ENCODE measurements around the gene HNRNPUL1. TPM values are rescaled to one million over a fixed set of nuclear protein-coding genes. Genes with fewer than 3 reads are reported as not detected.

Gene HNRNPUL1
- total and polyA plus RNA-seq, 2 donors (not counting 1 experiment from before 2014, with no cell fraction given): 60.7 to 273 TPM

DNA sequence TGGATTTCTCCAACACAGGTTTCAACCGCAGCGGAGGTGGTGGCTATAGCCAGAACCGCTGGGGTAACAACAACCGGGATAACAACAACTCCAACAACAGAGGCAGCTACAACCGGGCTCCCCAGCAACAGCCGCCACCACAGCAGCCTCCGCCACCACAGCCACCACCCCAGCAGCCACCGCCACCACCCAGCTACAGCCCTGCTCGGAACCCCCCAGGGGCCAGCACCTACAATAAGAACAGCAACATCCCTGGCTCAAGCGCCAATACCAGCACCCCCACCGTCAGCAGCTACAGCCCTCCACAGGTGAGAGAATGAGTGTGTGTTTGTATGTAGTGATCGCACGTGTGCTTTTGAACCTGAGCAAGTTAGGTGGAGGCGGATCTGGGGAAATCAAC is 39.8 kb downstream of the HNRNPUL1 start:
- H3K4me1 ChIP-seq (ENCODE audit: control insufficient read depth in 2 of 2, insufficient read depth in 2 of 2, low read length in 2 of 2): peaks cover 70 to 89% of the 10 kb centered on the region in 2 donors
- over 99% methylated on average over 8 of the region's 14 CpGs for WGBS (ENCODE audit: insufficient coverage)
- H3K4me3 ChIP-seq (ENCODE audit: control extremely low read depth in 1 of 5, extremely low read depth in 1 of 5, insufficient read depth in 1 of 5, low read depth in 2 of 5, low read length in 4 of 5): no peak overlapping the region
- H3K27me3 Mint-ChIP-seq: no peaks in the 10 kb centered on the region
- ChIA-PET CTCF (interaction anchor here (1.7 to 8.3 kb wide), 3 partner anchors 48 to 99 kb away, joined by 7 to 89 read pairs (median 53); partner anchors contain the start of gene TGFB1), POLR2A (interaction anchor here (1.1 to 2.3 kb wide), 2 partner anchors 40 to 60 kb away, joined by 3 to 15 read pairs; partner anchors contain the start of genes B9D2 and HNRNPUL1)
- no peaks in the 10 kb centered on the region for H3K9me3 ChIP-seq (ENCODE audit: control extremely low read depth in 1 of 3, control insufficient read depth in 2 of 3, insufficient read depth in 1 of 3, low read length in 2 of 3)
- no peaks in the 10 kb centered on the region for H3K27me3 ChIP-seq (replicated peaks in 1 of 4; ENCODE audit: control extremely low read depth in 1 of 4, control insufficient read depth in 3 of 4, insufficient read depth in 4 of 4, low read length in 3 of 4)
- peak overlapping the region; percentile 14 for H3K4me3 Mint-ChIP-seq
- H3K79me2 ChIP-seq (ENCODE audit: control insufficient read depth, insufficient read depth, low read length): peaks cover 35% of the 10 kb centered on the region
- ATAC-seq (ENCODE audit: low read depth) (no peak), DNase-seq (no peak)
- H3K4me2 ChIP-seq (replicated peaks; ENCODE audit: low read depth, low read length, poor library complexity, severe bottlenecking): peak overlapping the region; percentile 28
- intact Hi-C loops (cut with micrococcal nuclease): no loop called here
- H3K27ac ChIP-seq (ENCODE audit: low read length in 2 of 2): peak overlapping the region; percentile 4 to 100
- TF ChIP-seq CTCF (IDR thresholded peaks at IDR 0.05) (no peak), EZH2 (IDR thresholded peaks at IDR 0.05; ENCODE audit: borderline replicate concordance, insufficient read depth, low read depth, low read length, poor library complexity, severe bottlenecking) (no peak)
- H3K9me3 Mint-ChIP-seq (ENCODE audit: insufficient read depth): no peaks in the 10 kb centered on the region
- no peaks in the 10 kb centered on the region for H4K20me1 ChIP-seq (ENCODE audit: control insufficient read depth, insufficient read depth, low read length, poor library complexity, severe bottlenecking)
- H3K9ac ChIP-seq (ENCODE audit: low read length): no peak overlapping the region
- H3K4me1 Mint-ChIP-seq: peaks cover 76% of the 10 kb centered on the region
- no peak overlapping the region for H2AFZ ChIP-seq (ENCODE audit: insufficient read depth, low read depth, low read length, poor library complexity, severe bottlenecking)
- H3K27ac Mint-ChIP-seq: peak overlapping the region; percentile 75
- peaks cover 7 to 71% of the 10 kb centered on the region in 2 experiments for H3K36me3 ChIP-seq (replicated peaks in 1 of 2; ENCODE audit: control extremely low read depth in 1 of 2, control insufficient read depth in 1 of 2, extremely low read depth in 1 of 2, insufficient read depth in 2 of 2, low read length in 1 of 2)

- Histone ChIP-seq H3K36me3 (replicated peaks in 1 of 2; ENCODE audit: control extremely low read depth in 1 of 2, control insufficient read depth in 1 of 2, extremely low read depth in 1 of 2, insufficient read depth in 2 of 2, low read length in 1 of 2) (peaks cover 5 to 63% of the 10 kb centered on the region in 2 experiments), H3K27me3 (replicated peaks in 1 of 4; ENCODE audit: control extremely low read depth in 1 of 4, control insufficient read depth in 3 of 4, insufficient read depth in 4 of 4, low read length in 3 of 4) (no peaks in the 10 kb centered on the region), H3K9ac (ENCODE audit: low read length) (no peak overlapping the region), H3K4me2 (replicated peaks; ENCODE audit: low read depth, low read length, poor library complexity, severe bottlenecking) (peak overlapping the region; percentile 0), H3K9me3 (ENCODE audit: control extremely low read depth in 1 of 3, control insufficient read depth in 2 of 3, insufficient read depth in 1 of 3, low read length in 2 of 3) (no peaks in the 10 kb centered on the region), H2AFZ (ENCODE audit: insufficient read depth, low read depth, low read length, poor library complexity, severe bottlenecking) (no peak overlapping the region), H3K27ac (ENCODE audit: low read length in 2 of 2) (peak overlapping the region in 1 of 2 donors; percentile 100), H3K79me2 (ENCODE audit: control insufficient read depth, insufficient read depth, low read length) (peaks cover 38% of the 10 kb centered on the region), H3K4me1 (ENCODE audit: control insufficient read depth in 2 of 2, insufficient read depth in 2 of 2, low read length in 2 of 2) (peaks cover 72 to 86% of the 10 kb centered on the region in 2 donors), H3K4me3 (ENCODE audit: control extremely low read depth in 1 of 5, extremely low read depth in 1 of 5, insufficient read depth in 1 of 5, low read depth in 2 of 5, low read length in 4 of 5) (no peak overlapping the region), H4K20me1 (ENCODE audit: control insufficient read depth, insufficient read depth, low read length, poor library complexity, severe bottlenecking) (no peaks in the 10 kb centered on the region)
- POLR2A ChIA-PET: interaction anchor here (1.1 kb wide), 1 partner anchor 41 kb away, joined by 3 read pairs; the partner anchor contains the start of gene HNRNPUL1
- Mint-ChIP-seq H3K4me1 (peaks cover 73% of the 10 kb centered on the region), H3K27ac (peak overlapping the region; percentile 75), H3K27me3 (no peaks in the 10 kb centered on the region), H3K4me3 (no peak overlapping the region), H3K9me3 (ENCODE audit: insufficient read depth) (no peaks in the 10 kb centered on the region)
- no peak for ATAC-seq (ENCODE audit: low read depth)
- TF ChIP-seq EZH2 (IDR thresholded peaks at IDR 0.05; ENCODE audit: borderline replicate concordance, insufficient read depth, low read depth, low read length, poor library complexity, severe bottlenecking) (no peak), CTCF (IDR thresholded peaks at IDR 0.05) (no peak)
- no peak for DNase-seq
- intact Hi-C loops (cut with micrococcal nuclease): no loop called here
- CTCF ChIA-PET: interaction anchor here (0.6 to 8.3 kb wide), 7 partner anchors 8 to 447 kb away, joined by 3 to 89 read pairs (median 8); partner anchors contain the start of genes HNRNPUL1 and TGFB1
- 100% methylated on average over 3 of the region's 4 CpGs for WGBS (ENCODE audit: insufficient coverage)
Measured at GRCh38 chr19:41304706-41305483, 40.7 kb downstream of the HNRNPUL1 start.

Data from B cell (primary cell).